ENCODE data around the gene NFE2L1.
"Not testable (repeated sequence)": the region's sequence is repeated elsewhere in the genome, so short reads cannot be mapped to it uniquely, and the experiment has no call there.

Gene NFE2L1

GRCh38 chr17:48073566-48074094 lies 25.5 kb downstream of the NFE2L1 start:
- not testable (repeated sequence) for H3K9ac ChIP-seq (ENCODE audit: low read length); H3K27me3 ChIP-seq (ENCODE audit: control insufficient read depth, insufficient read depth, low read length); H3K9me3 ChIP-seq (ENCODE audit: control insufficient read depth, insufficient read depth, low read depth, low read length); H3K4me3 ChIP-seq (ENCODE audit: low read depth, low read length); H3K27ac ChIP-seq (ENCODE audit: low read depth, low read length); H3K4me1 ChIP-seq (ENCODE audit: control insufficient read depth, insufficient read depth, low read length)
- H3K36me3 ChIP-seq (ENCODE audit: control insufficient read depth, insufficient read depth, low read length): peaks cover 72% of the 10 kb centered on the region

- H3K36me3 ChIP-seq (ENCODE audit: control insufficient read depth, insufficient read depth, low read length): peaks cover 68% of the 10 kb centered on the region
- no peak overlapping the region for H3K9ac ChIP-seq (ENCODE audit: low read length)
- H3K27me3 ChIP-seq (ENCODE audit: control insufficient read depth, insufficient read depth, low read length): no peaks in the 10 kb centered on the region
- H3K27ac ChIP-seq (ENCODE audit: low read depth, low read length): no peak overlapping the region
- H3K9me3 ChIP-seq (ENCODE audit: control insufficient read depth, insufficient read depth, low read depth, low read length): no peaks in the 10 kb centered on the region
- no peaks in the 10 kb centered on the region for H3K4me1 ChIP-seq (ENCODE audit: control insufficient read depth, insufficient read depth, low read length)
- H3K4me3 ChIP-seq (ENCODE audit: low read depth, low read length): no peak overlapping the region
Observed at GRCh38 chr17:48074322-48075081, 26.3 kb downstream of the NFE2L1 start.

GRCh38 chr17:48077152-48077551 lies 29.0 kb downstream of the NFE2L1 start:
- H3K27ac ChIP-seq (ENCODE audit: low read depth, low read length); H3K9me3 ChIP-seq (ENCODE audit: control insufficient read depth, insufficient read depth, low read depth, low read length); H3K9ac ChIP-seq (ENCODE audit: low read length); H3K27me3 ChIP-seq (ENCODE audit: control insufficient read depth, insufficient read depth, low read length); H3K4me1 ChIP-seq (ENCODE audit: control insufficient read depth, insufficient read depth, low read length); H3K4me3 ChIP-seq (ENCODE audit: low read depth, low read length): not testable (repeated sequence)
- peaks cover 43% of the 10 kb centered on the region for H3K36me3 ChIP-seq (ENCODE audit: control insufficient read depth, insufficient read depth, low read length)

DNA sequence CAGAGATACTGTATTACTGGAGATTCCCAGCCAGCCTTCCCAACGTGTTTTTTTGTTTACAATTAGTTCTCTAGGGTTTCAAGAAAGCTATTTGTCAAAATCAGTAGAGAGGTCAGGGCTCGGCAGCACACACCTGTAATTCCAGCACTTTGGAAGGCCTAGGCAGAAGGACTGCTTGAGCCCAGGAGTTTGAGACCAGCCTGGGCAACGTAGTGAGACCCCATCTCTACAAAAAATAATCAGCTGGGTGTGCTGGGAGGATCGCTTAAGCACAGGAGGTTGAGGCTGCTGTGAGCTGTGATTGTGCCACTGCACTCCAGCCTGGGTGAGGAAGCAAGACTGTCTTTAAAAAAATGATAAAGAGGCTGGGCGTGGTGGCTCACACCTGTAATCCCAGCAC lies 33.7 kb downstream of the NFE2L1 start:
- Histone ChIP-seq H3K9ac (ENCODE audit: low read length) (no peak overlapping the region), H3K4me3 (ENCODE audit: low read depth, low read length) (no peak overlapping the region)

GRCh38 chr17:48084932-48085331 lies 36.8 kb downstream of the NFE2L1 start:
- Histone ChIP-seq H3K36me3 (ENCODE audit: control insufficient read depth, insufficient read depth, low read length) (no peaks in the 10 kb centered on the region), H3K9me3 (ENCODE audit: control insufficient read depth, insufficient read depth, low read depth, low read length) (no peaks in the 10 kb centered on the region), H3K9ac (ENCODE audit: low read length) (no peak overlapping the region), H3K27ac (ENCODE audit: low read depth, low read length) (0 out of 2 replicates have a peak overlapping the region, but pooled peaks have one; percentile 18), H3K4me3 (ENCODE audit: low read depth, low read length) (no peak overlapping the region), H3K27me3 (ENCODE audit: control insufficient read depth, insufficient read depth, low read length) (no peaks in the 10 kb centered on the region), H3K4me1 (ENCODE audit: control insufficient read depth, insufficient read depth, low read length) (peaks cover 8% of the 10 kb centered on the region)

More for the DNA sequence above, 33.7 kb downstream of the NFE2L1 start:
- peaks cover 8% of the 10 kb centered on the region for H3K4me1 ChIP-seq (ENCODE audit: control insufficient read depth, insufficient read depth, low read length)
- H3K9me3 ChIP-seq (ENCODE audit: control insufficient read depth, insufficient read depth, low read depth, low read length): no peaks in the 10 kb centered on the region
- no peak overlapping the region for H3K27ac ChIP-seq (ENCODE audit: low read depth, low read length)
- no peaks in the 10 kb centered on the region for H3K27me3 ChIP-seq (ENCODE audit: control insufficient read depth, insufficient read depth, low read length)
- H3K36me3 ChIP-seq (ENCODE audit: control insufficient read depth, insufficient read depth, low read length): peaks cover 2% of the 10 kb centered on the region

GRCh38 chr17:48093341-48094045 lies 45.3 kb downstream of the NFE2L1 start:
- Histone ChIP-seq H3K4me1 (ENCODE audit: control insufficient read depth, insufficient read depth, low read length) (peaks cover 9% of the 10 kb centered on the region; the same call in 1 of the 2 replicates), H3K36me3 (ENCODE audit: control insufficient read depth, insufficient read depth, low read length) (peaks cover 4% of the 10 kb centered on the region), H3K9ac (ENCODE audit: low read length) (no peak overlapping the region), H3K27ac (ENCODE audit: low read depth, low read length) (no peak overlapping the region), H3K4me3 (ENCODE audit: low read depth, low read length) (no peak overlapping the region), H3K9me3 (ENCODE audit: control insufficient read depth, insufficient read depth, low read depth, low read length) (no peaks in the 10 kb centered on the region), H3K27me3 (ENCODE audit: control insufficient read depth, insufficient read depth, low read length) (no peaks in the 10 kb centered on the region)

GRCh38 chr17:48095611-48096010 lies 47.5 kb downstream of the NFE2L1 start:
- peaks cover 4% of the 10 kb centered on the region for H3K36me3 ChIP-seq (ENCODE audit: control insufficient read depth, insufficient read depth, low read length)
- H3K9me3 ChIP-seq (ENCODE audit: control insufficient read depth, insufficient read depth, low read depth, low read length): no peaks in the 10 kb centered on the region
- no peak overlapping the region for H3K27ac ChIP-seq (ENCODE audit: low read depth, low read length)
- H3K4me3 ChIP-seq (ENCODE audit: low read depth, low read length): no peak overlapping the region
- H3K27me3 ChIP-seq (ENCODE audit: control insufficient read depth, insufficient read depth, low read length): no peaks in the 10 kb centered on the region
- H3K9ac ChIP-seq (ENCODE audit: low read length): no peak overlapping the region
- H3K4me1 ChIP-seq (ENCODE audit: control insufficient read depth, insufficient read depth, low read length): peaks cover 12% of the 10 kb centered on the region; the same call in 1 of the 2 replicates

DNA sequence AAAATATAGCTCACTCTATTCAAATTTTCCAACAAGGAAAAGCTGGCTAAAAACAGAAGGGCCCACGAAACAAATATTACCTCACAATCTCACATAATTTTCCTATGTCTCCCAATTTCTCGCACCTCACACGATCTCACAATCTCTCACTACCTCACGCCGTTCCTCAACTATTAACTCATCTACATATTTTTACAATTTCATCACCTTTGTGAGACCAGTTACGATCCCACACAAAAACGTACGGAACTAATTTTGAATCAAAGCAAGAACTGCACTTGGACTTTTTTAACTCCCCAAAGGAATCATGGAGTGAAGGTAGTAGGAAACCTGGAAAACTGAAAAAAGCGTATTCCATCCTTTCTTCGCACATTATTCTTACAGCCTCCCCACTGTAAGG lies 52.0 kb downstream of the NFE2L1 start:
- H3K9ac ChIP-seq (ENCODE audit: low read length): peak overlapping the region; percentile 87
- no peak overlapping the region for H3K27ac ChIP-seq (ENCODE audit: low read depth, low read length)
- H3K27me3 ChIP-seq (ENCODE audit: control insufficient read depth, insufficient read depth, low read length): no peaks in the 10 kb centered on the region
- H3K4me3 ChIP-seq (ENCODE audit: low read depth, low read length): peak overlapping the region; percentile 69
- H3K9me3 ChIP-seq (ENCODE audit: control insufficient read depth, insufficient read depth, low read depth, low read length): 0 out of 2 replicates have a peak, but pooled peaks cover 3% of the 10 kb centered on the region
- H3K36me3 ChIP-seq (ENCODE audit: control insufficient read depth, insufficient read depth, low read length): peaks cover 4% of the 10 kb centered on the region; the same call in 1 of the 2 replicates
- 0 out of 2 replicates have a peak, but pooled peaks cover 3% of the 10 kb centered on the region for H3K4me1 ChIP-seq (ENCODE audit: control insufficient read depth, insufficient read depth, low read length)

DNA sequence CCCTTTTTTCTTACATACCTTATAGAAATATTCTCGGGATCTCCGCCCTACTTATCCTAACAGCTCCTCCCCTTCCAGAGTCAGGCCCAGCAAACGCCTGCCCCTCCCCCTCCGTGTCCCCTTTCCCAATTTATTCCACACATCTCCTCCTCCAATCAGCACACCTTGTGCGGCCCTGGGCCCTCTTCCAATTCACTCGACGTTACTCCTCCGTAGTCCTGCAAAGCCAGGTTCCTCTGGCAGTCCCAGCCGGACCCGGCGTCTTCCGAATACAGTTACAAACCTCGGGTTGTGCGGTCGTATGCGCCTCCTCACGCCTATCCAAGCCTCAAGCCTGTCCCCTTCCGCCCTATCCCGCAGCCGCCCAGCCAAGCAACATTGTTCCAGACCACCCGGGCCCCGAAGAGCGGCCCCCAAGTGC lies 52.4 kb downstream of the NFE2L1 start:
- peak overlapping the region; percentile 81 for H3K27ac ChIP-seq (ENCODE audit: low read depth, low read length)
- H3K27me3 ChIP-seq (ENCODE audit: control insufficient read depth, insufficient read depth, low read length): no peaks in the 10 kb centered on the region

GRCh38 chr17:48101012-48101720 lies 53.0 kb downstream of the NFE2L1 start, which contains the start of gene CBX1:
Gene CBX1 (minus strand): TSS chr17:48101478. CDS start chr17:48077004, 24,474 bp downstream.
- peaks cover 2% of the 10 kb centered on the region; the same call in 1 of the 2 replicates for H3K36me3 ChIP-seq (ENCODE audit: control insufficient read depth, insufficient read depth, low read length)
- peak within 1 kb of the TSS; percentile 81 for H3K27ac ChIP-seq (ENCODE audit: low read depth, low read length)
- 0 out of 2 replicates have a peak, but pooled peaks cover 3% of the 10 kb centered on the region for H3K4me1 ChIP-seq (ENCODE audit: control insufficient read depth, insufficient read depth, low read length)
- peak within 1 kb of the TSS; percentile 87 for H3K9ac ChIP-seq (ENCODE audit: low read length)
- 0 out of 2 replicates have a peak, but pooled peaks cover 3% of the 10 kb centered on the region for H3K9me3 ChIP-seq (ENCODE audit: control insufficient read depth, insufficient read depth, low read depth, low read length)
- H3K27me3 ChIP-seq (ENCODE audit: control insufficient read depth, insufficient read depth, low read length): no peaks in the 10 kb centered on the region
- H3K4me3 ChIP-seq (ENCODE audit: low read depth, low read length): peak within 1 kb of the TSS; percentile 69

More for the DNA sequence above, 52.4 kb downstream of the NFE2L1 start:
- Histone ChIP-seq H3K36me3 (ENCODE audit: control insufficient read depth, insufficient read depth, low read length) (peaks cover 4% of the 10 kb centered on the region; the same call in 1 of the 2 replicates), H3K9ac (ENCODE audit: low read length) (peak overlapping the region; percentile 87), H3K4me1 (ENCODE audit: control insufficient read depth, insufficient read depth, low read length) (0 out of 2 replicates have a peak, but pooled peaks cover 3% of the 10 kb centered on the region), H3K4me3 (ENCODE audit: low read depth, low read length) (peak overlapping the region; percentile 69), H3K9me3 (ENCODE audit: control insufficient read depth, insufficient read depth, low read depth, low read length) (0 out of 2 replicates have a peak, but pooled peaks cover 3% of the 10 kb centered on the region)

Data from HUES6 (cell line).